Measurements from ENCODE around the gene FBXL16. TPM values are rescaled to one million over a fixed set of nuclear protein-coding genes. Genes with fewer than 3 reads are reported as not detected.

FBXL16 gene
- total and polyA plus RNA-seq, 2 of the 13 experiments (the other 11 are each of a cell fraction or from before 2014, with no cell fraction given) = 0.22 to 2.0 TPM

DNA sequence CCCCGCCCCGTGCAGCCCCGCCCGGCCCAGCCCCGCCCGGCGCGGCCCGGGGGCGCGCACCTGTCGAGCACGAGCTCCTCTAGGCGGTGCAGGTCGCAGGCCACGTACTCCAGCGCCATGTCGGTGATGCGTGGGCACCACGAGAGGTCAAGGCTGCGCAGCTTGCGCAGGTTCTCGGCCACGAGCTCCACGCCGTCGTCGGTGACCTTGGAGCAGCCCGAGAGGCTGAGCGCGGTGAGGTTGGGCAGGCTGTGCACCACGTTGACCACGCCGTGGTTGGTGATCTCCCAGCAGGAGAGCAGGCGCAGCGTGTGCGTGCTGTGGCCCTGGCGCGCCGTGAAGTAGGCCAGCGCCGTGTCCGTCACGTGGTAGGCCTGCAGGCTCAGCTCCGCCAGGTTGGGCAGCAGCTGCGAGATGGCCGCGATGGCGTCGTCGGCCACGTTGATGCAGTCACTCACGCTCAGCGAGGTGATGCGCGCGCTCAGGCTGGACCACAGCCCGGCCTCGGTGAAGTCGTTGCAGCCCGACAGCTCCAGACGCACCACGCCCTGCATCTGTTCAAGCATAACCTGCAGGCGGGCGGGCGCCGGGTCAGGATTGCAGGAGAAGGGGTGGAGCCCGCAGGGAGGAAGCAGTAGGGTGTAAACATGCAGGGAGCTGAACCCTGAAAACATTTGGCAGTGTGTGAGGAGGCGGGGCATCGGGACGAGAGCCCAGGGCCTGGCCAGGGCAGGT is 10.1 kb downstream of the FBXL16 start (continued):
- TF ChIP-seq, protein P1, sequence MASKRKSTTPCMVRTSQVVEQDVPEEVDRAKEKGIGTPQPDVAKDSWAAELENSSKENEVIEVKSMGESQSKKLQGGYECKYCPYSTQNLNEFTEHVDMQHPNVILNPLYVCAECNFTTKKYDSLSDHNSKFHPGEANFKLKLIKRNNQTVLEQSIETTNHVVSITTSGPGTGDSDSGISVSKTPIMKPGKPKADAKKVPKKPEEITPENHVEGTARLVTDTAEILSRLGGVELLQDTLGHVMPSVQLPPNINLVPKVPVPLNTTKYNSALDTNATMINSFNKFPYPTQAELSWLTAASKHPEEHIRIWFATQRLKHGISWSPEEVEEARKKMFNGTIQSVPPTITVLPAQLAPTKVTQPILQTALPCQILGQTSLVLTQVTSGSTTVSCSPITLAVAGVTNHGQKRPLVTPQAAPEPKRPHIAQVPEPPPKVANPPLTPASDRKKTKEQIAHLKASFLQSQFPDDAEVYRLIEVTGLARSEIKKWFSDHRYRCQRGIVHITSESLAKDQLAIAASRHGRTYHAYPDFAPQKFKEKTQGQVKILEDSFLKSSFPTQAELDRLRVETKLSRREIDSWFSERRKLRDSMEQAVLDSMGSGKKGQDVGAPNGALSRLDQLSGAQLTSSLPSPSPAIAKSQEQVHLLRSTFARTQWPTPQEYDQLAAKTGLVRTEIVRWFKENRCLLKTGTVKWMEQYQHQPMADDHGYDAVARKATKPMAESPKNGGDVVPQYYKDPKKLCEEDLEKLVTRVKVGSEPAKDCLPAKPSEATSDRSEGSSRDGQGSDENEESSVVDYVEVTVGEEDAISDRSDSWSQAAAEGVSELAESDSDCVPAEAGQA (IDR thresholded peaks at IDR 0.05; ENCODE audit: low read depth) = peak; percentile 51; the same call in 1 of the 2 replicates
- TF ChIP-seq, protein P1 (CRISPR knock-in tag; IDR thresholded peaks at IDR 0.05; ENCODE audit: borderline replicate concordance) = no peak
- TF ChIP-seq SRSF9 (IDR thresholded peaks at IDR 0.05; ENCODE audit: borderline replicate concordance, insufficient read depth, low read depth, low read length, poor library complexity, severe bottlenecking) (no peak), ASH2L (IDR thresholded peaks at IDR 0.05; ENCODE audit: insufficient read length, low read depth, low read length) (no peak), ETV6 (CRISPR knock-in tag; conservative IDR thresholded peaks at IDR 0.05) (no peak), ZNF672 (CRISPR knock-in tag; IDR thresholded peaks at IDR 0.05) (0 out of 2 replicates have a peak, but pooled peaks have one; percentile 68), ZNF660 (CRISPR knock-in tag; IDR thresholded peaks at IDR 0.05; ENCODE audit: borderline replicate concordance, low read depth) (0 out of 2 replicates have a peak, but pooled peaks have one; percentile 65), ZSCAN25 (CRISPR knock-in tag; IDR thresholded peaks at IDR 0.05) (no peak), ELF4 (CRISPR knock-in tag; IDR thresholded peaks at IDR 0.05; ENCODE audit: borderline replicate concordance) (no peak), NFRKB (IDR thresholded peaks at IDR 0.05) (no peak), ZNF12 (CRISPR knock-in tag; IDR thresholded peaks at IDR 0.05) (no peak), HNRNPH1 (optimal IDR thresholded peaks at IDR 0.05; ENCODE audit: low read depth, low read length) (no peak), SALL2 (CRISPR knock-in tag; IDR thresholded peaks at IDR 0.05) (no peak), ZNF335 (CRISPR knock-in tag; IDR thresholded peaks at IDR 0.05) (no peak), MEF2D (CRISPR knock-in tag; IDR thresholded peaks at IDR 0.05) (no peak), CEBPG (CRISPR knock-in tag; IDR thresholded peaks at IDR 0.05) (no peak), ZNF274 (CRISPR knock-in tag; IDR thresholded peaks at IDR 0.05) (0 out of 2 replicates have a peak, but pooled peaks have one; percentile 33)
- TF ChIP-seq, protein P2, sequence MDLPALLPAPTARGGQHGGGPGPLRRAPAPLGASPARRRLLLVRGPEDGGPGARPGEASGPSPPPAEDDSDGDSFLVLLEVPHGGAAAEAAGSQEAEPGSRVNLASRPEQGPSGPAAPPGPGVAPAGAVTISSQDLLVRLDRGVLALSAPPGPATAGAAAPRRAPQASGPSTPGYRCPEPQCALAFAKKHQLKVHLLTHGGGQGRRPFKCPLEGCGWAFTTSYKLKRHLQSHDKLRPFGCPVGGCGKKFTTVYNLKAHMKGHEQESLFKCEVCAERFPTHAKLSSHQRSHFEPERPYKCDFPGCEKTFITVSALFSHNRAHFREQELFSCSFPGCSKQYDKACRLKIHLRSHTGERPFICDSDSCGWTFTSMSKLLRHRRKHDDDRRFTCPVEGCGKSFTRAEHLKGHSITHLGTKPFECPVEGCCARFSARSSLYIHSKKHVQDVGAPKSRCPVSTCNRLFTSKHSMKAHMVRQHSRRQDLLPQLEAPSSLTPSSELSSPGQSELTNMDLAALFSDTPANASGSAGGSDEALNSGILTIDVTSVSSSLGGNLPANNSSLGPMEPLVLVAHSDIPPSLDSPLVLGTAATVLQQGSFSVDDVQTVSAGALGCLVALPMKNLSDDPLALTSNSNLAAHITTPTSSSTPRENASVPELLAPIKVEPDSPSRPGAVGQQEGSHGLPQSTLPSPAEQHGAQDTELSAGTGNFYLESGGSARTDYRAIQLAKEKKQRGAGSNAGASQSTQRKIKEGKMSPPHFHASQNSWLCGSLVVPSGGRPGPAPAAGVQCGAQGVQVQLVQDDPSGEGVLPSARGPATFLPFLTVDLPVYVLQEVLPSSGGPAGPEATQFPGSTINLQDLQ (CRISPR knock-in tag; IDR thresholded peaks at IDR 0.05) = no peak; the same call in 1 of the 2 replicates
- TF ChIP-seq, protein P3, sequence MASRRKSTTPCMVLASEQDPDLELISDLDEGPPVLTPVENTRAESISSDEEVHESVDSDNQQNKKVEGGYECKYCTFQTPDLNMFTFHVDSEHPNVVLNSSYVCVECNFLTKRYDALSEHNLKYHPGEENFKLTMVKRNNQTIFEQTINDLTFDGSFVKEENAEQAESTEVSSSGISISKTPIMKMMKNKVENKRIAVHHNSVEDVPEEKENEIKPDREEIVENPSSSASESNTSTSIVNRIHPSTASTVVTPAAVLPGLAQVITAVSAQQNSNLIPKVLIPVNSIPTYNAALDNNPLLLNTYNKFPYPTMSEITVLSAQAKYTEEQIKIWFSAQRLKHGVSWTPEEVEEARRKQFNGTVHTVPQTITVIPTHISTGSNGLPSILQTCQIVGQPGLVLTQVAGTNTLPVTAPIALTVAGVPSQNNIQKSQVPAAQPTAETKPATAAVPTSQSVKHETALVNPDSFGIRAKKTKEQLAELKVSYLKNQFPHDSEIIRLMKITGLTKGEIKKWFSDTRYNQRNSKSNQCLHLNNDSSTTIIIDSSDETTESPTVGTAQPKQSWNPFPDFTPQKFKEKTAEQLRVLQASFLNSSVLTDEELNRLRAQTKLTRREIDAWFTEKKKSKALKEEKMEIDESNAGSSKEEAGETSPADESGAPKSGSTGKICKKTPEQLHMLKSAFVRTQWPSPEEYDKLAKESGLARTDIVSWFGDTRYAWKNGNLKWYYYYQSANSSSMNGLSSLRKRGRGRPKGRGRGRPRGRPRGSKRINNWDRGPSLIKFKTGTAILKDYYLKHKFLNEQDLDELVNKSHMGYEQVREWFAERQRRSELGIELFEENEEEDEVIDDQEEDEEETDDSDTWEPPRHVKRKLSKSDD (CRISPR knock-in tag; IDR thresholded peaks at IDR 0.05; ENCODE audit: low read depth) = peak; percentile 88; the same call in 1 of the 2 replicates
